Adipocyte (in vitro differentiated cells): ENCODE data around the gene SEC31A.
A peak's percentile ranks its signal among the peaks of the same experiment; 100 is the strongest.

Source experiments
- DNase-seq: peaks from one replicate; pipeline ENCODE4 v3.0.0-alpha.2; 2015; ENCODE audit warnings: low read depth
- H3K27me3 ChIP-seq: replicated peaks from 2 replicates; pipeline ENCODE4 v1.7.0; 2013; ENCODE audit warnings: mild to moderate bottlenecking, low read length, moderate library complexity; ENCODE audit not compliant: control insufficient read depth, insufficient read depth
- H3K36me3 ChIP-seq: 2 replicates; pipeline ENCODE4 v1.7.0; 2013; ENCODE audit warnings: low read length, mild to moderate bottlenecking, moderate library complexity; ENCODE audit not compliant: control insufficient read depth, insufficient read depth, severe bottlenecking
- H3K4me1 ChIP-seq: 2 replicates; pipeline ENCODE4 v1.7.0; 2013; ENCODE audit warnings: mild to moderate bottlenecking, low read length, moderate library complexity; ENCODE audit not compliant: control insufficient read depth, insufficient read depth
- H3K4me3 ChIP-seq: 2 replicates; pipeline ENCODE4 v1.7.0; 2013; ENCODE audit warnings: mild to moderate bottlenecking, low read length, moderate library complexity
- H3K9ac ChIP-seq: 2 replicates; pipeline ENCODE4 v1.7.0; 2013; ENCODE audit warnings: mild to moderate bottlenecking, low read length, moderate library complexity
- H3K9me3 ChIP-seq: 2 replicates; pipeline ENCODE4 v1.7.0; 2013; ENCODE audit warnings: mild to moderate bottlenecking, low read length, moderate library complexity; ENCODE audit not compliant: control insufficient read depth

Gene SEC31A

DNA sequence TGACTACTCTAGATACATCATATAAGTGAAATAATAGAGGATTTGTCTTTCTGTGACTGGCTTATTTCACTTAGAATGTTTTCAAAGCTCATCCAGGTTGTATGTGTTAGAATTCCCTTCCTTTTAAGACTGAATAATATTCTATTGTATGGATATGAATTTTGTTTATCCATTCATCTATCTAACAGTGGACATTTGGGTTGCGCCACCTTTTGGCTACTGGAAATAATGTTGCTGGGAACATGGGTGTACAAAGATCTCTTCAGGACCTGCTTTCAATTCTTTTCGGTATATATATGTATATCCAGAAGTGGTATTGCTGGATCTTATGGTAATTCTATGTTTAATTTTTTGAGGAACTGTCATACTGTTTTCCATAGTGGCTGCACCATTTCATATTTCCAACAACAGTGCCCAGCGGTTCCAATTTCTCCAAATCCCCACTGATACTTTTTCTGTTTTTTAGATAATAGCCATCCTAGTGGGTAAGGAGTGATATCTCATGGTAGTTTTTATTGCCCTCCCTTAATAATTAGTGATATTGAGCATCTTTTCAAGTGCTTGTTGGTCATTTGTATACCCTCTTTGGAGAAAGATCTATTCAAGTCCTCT lies 88.9 kb downstream of the SEC31A start:
- no peaks in the 10 kb centered on the region for H3K9me3 ChIP-seq
- H3K9ac ChIP-seq = no peak overlapping the region
- H3K36me3 ChIP-seq = no peaks in the 10 kb centered on the region
- peaks cover 13% of the 10 kb centered on the region for H3K4me1 ChIP-seq
- DNase-seq = peak; percentile 71
- H3K4me3 ChIP-seq = no peak overlapping the region
- no peaks in the 10 kb centered on the region for H3K27me3 ChIP-seq

DNA sequence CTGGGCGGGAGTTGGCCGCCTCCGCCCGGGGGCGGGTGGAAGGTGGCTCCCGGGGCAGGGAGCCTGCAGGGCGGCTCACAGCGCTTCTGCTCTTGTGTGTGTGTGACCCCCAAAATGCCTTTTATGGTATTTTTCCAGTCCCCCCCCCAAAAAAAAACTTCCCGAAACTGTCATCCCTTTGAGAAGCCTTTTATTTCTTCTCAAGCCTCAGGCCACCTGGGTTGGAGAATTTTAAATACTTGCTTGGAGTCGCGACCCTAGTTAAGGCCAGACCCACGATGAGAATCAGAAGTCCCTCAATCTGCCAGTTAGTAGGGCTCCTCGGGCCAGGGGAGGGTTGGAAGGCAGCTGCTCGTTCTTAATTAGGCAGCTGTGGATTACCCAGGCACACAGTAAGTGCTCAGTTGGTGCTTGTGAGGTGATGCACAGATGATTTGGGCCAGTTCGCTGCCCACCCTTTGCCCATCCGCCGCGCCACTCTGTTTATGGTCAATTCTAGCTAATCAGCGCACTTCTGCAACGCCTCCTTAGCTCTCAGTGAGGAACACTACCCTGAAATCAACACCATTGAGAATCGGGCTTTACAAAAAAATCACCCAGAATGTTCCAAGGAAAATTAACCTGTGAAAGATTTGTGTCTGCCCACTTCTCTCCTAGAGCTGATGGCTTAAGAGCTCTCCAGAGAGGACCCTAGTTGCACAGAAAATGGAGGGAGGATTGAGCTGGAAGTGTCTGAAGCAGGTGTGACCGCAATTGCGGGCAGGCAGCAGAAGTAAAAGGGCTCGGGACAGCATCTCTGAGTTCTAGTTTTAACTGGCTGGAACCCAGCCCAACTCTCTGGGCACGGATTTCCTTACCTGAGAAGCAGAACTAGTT lies 91.7 kb downstream of the SEC31A start:
- H3K36me3 ChIP-seq = no peaks in the 10 kb centered on the region
- peak overlapping the region; percentile 84 for H3K9ac ChIP-seq
- H3K9me3 ChIP-seq = no peaks in the 10 kb centered on the region
- peaks cover 20% of the 10 kb centered on the region for H3K4me1 ChIP-seq
- peak; percentile 40 for DNase-seq
- no peaks in the 10 kb centered on the region for H3K27me3 ChIP-seq
- H3K4me3 ChIP-seq = peak overlapping the region; percentile 85

DNA sequence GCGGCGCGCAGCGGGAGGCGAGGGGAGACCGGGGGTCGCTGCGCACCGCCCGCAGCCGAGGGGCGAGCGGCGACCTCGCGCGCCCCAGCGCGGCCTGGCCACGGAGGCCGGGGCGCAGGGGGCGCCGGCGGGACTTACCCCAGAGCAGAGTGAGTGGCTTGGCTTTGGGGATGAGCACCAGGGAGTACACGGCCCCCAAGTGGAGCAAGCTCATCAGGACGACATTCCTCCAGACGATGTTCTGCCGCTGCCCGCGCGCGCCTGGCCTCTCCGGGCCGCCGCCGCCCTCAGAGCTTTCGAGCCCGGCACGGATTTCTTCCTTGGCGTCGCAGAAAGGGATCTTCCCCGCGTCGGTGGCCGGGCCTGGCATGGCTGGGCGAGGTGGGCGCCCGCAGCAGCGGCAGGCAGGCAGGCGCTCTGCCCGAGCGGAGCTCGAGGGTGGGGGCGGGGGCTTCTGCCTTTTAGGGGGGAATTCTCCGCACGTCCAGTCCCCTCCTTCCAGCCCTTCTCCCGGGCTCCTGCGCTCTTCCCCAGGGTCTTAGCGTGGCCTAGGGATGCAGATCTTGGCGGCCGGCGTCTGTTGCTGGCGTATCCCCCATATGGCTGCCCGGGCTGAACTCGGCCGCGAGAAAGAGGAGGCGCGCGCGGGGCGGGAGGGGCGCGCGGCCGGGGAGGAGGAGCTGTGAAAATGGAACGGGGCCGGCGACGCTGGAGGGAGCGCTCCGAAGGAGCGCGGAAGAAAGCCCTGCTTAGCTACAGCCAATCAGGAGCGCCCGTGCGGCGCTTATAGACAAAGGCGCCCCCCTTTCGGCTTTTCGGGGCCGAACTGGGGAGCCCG lies 92.6 kb downstream of the SEC31A start, which contains the start of gene SCD5:
SCD5 (minus strand) TSS at position 629 of the 838 bp plus-strand sequence; CDS start at position 370, 259 bp downstream.
- H3K4me3 ChIP-seq = peak within 1 kb of the TSS; percentile 85
- peak; percentile 95 for DNase-seq
- no peaks in the 10 kb centered on the region for H3K36me3 ChIP-seq
- peaks cover 20% of the 10 kb centered on the region for H3K4me1 ChIP-seq
- peak within 1 kb of the TSS; percentile 84 for H3K9ac ChIP-seq
- H3K27me3 ChIP-seq = no peaks in the 10 kb centered on the region
- H3K9me3 ChIP-seq = no peaks in the 10 kb centered on the region

- no peaks in the 10 kb centered on the region for H3K27me3 ChIP-seq
- peak overlapping the region; percentile 39 for H3K9ac ChIP-seq
- no peaks in the 10 kb centered on the region for H3K36me3 ChIP-seq
- no peaks in the 10 kb centered on the region for H3K9me3 ChIP-seq
- peaks cover 28% of the 10 kb centered on the region for H3K4me1 ChIP-seq
- peak overlapping the region; percentile 85 for H3K4me3 ChIP-seq
- DNase-seq = peak; percentile 69
Observed at GRCh38 chr4:82797405-82798111, 93.4 kb downstream of the SEC31A start.

DNA sequence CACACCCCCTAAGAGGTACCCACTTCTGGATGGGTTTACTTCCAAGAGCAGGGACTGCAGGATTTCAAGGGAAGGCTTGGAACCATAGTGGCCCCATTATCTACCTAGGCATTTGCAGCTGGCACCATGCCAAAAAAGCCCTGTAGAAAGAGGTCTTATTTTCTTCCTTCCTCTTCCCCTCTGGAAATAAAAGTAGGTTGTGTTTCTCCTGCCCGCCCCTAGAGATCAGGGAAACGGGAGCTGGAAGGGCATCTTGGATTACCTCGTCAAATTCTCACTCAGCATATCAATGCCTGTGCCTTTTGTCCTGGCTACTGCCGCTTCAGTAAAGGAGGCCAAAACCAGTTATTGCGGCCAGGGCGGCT lies 93.9 kb downstream of the SEC31A start:
- Histone ChIP-seq H3K4me1 (peaks cover 29% of the 10 kb centered on the region), H3K36me3 (no peaks in the 10 kb centered on the region), H3K9ac (peak overlapping the region; percentile 39), H3K9me3 (no peaks in the 10 kb centered on the region), H3K27me3 (no peaks in the 10 kb centered on the region), H3K4me3 (peak overlapping the region; percentile 85)
- DNase-seq = no peak

- Histone ChIP-seq H3K27me3 (no peaks in the 10 kb centered on the region), H3K4me3 (no peak overlapping the region), H3K9me3 (no peaks in the 10 kb centered on the region), H3K9ac (no peak overlapping the region), H3K36me3 (no peaks in the 10 kb centered on the region), H3K4me1 (peaks cover 24% of the 10 kb centered on the region)
- peak; percentile 29 for DNase-seq
Observed at GRCh38 chr4:82792912-82793649, 97.9 kb downstream of the SEC31A start.

- Histone ChIP-seq H3K4me3 (no peak overlapping the region), H3K9ac (no peak overlapping the region), H3K27me3 (no peaks in the 10 kb centered on the region), H3K9me3 (no peaks in the 10 kb centered on the region), H3K4me1 (peaks cover 22% of the 10 kb centered on the region), H3K36me3 (no peaks in the 10 kb centered on the region)
- DNase-seq = no peak
Observed at GRCh38 chr4:82791179-82791578, 99.8 kb downstream of the SEC31A start.

GRCh38 chr4:82790060-82790660 lies 100.8 kb downstream of the SEC31A start:
- no peak overlapping the region for H3K4me3 ChIP-seq
- DNase-seq = no peak
- peaks cover 32% of the 10 kb centered on the region for H3K4me1 ChIP-seq
- H3K9ac ChIP-seq = no peak overlapping the region
- H3K36me3 ChIP-seq = no peaks in the 10 kb centered on the region
- no peaks in the 10 kb centered on the region for H3K27me3 ChIP-seq
- H3K9me3 ChIP-seq = no peaks in the 10 kb centered on the region

DNA sequence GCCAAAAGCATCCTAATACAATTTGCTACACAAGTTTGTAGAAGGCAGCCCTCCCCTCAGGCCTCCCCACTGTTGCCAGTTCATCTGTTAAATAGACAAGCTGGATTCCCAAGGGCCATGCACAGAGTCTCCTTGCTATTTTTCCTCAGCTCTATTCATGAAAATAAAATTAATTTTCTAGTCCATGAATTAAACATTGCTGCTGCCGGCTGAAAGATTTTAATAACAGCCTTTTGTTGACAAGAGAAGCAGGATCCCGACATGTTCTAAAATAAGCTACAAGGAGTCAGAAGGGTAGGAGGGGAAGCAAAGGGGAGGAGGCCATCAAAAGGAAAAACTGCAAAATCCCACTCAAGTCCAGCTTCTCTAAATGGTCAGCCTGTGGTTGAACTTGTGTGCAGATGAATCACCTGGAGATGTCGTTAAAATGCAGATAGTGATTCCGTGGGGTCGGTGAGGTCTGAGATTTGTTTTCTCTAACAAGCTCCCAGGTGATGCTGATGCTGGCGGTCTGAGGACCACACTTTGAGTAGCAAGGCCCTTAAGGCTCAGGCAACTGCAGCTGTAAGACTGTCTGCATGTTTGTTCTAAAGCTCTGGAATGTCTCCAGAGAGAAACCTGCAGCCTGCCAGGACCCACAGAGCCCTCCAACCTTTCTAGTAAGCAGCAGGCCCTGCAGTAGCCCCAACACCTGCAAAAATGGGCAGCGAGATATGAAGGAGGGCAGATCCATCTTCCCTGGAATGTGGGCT lies 101.8 kb downstream of the SEC31A start:
- H3K9me3 ChIP-seq = no peaks in the 10 kb centered on the region
- H3K9ac ChIP-seq = no peak overlapping the region
- H3K36me3 ChIP-seq = no peaks in the 10 kb centered on the region
- peaks cover 42% of the 10 kb centered on the region for H3K4me1 ChIP-seq
- DNase-seq = no peak
- H3K4me3 ChIP-seq = no peak overlapping the region
- no peaks in the 10 kb centered on the region for H3K27me3 ChIP-seq
